Uterus (tissue), 2 donors: Measurements from ENCODE around the gene IL1RAPL2.

Experiments used
- POLR2A ChIP-seq, 2 donors: fragments of 450-650 bp; IDR thresholded peaks; one replicate each; pipeline ENCODE4 v1.6.1; 2016; ENCODE audit warnings: antibody characterized with exemption in 2 of 2, mild to moderate bottlenecking in 1 of 2, moderate library complexity in 1 of 2
- TF ChIP-seq, protein P1 (sequence below), 4 experiments: fragments of 200-600 bp in 2 of 4; fragments of 450-650 bp in 2 of 4; sonication (generic) in 2 of 4; IDR thresholded peaks; one replicate each; pipeline ENCODE4 v1.5.1; 2016 to 2019; ENCODE audit warnings: antibody characterized with exemption in 4 of 4, mild to moderate bottlenecking in 2 of 4, moderate library complexity in 1 of 4

DNA sequence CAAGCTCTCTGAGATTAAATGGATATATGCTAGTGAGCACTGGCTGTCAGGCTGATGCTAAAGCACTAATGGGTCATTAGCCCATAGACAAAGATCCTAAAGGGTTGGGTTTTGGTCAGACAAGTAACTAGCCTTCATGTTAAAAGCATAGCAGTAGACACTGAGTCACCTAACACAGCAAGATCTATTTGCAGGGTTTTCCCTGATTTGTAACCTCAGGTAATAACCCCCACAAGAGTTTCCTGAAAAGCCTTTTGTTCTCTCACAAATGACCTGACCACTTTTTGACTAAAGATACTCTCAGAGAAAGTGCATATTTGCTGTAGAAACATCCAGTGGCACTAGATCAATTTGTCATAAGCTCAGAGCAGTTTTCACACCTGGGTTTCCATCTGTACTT is 905.6 kb downstream of the IL1RAPL2 start:
- no peak for TF ChIP-seq POLR2A (IDR thresholded peaks at IDR 0.05)
- TF ChIP-seq, protein P1, sequence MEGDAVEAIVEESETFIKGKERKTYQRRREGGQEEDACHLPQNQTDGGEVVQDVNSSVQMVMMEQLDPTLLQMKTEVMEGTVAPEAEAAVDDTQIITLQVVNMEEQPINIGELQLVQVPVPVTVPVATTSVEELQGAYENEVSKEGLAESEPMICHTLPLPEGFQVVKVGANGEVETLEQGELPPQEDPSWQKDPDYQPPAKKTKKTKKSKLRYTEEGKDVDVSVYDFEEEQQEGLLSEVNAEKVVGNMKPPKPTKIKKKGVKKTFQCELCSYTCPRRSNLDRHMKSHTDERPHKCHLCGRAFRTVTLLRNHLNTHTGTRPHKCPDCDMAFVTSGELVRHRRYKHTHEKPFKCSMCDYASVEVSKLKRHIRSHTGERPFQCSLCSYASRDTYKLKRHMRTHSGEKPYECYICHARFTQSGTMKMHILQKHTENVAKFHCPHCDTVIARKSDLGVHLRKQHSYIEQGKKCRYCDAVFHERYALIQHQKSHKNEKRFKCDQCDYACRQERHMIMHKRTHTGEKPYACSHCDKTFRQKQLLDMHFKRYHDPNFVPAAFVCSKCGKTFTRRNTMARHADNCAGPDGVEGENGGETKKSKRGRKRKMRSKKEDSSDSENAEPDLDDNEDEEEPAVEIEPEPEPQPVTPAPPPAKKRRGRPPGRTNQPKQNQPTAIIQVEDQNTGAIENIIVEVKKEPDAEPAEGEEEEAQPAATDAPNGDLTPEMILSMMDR (IDR thresholded peaks at IDR 0.05) = no peak
